Pancreas (tissue), 10 donors: Measurements from ENCODE around the gene KDM6B. TPM values are rescaled to one million over a fixed set of nuclear protein-coding genes. Genes with fewer than 3 reads are reported as not detected.

Source experiments
- ATAC-seq, 4 donors: fragments of 200-7000 bp; cut with Tn5 transposase; one replicate each; pipeline versions ENCODE4 v1.8.0 to v1.9.1; 2020; ENCODE audit warnings: mild to moderate bottlenecking in 4 of 4, moderate library complexity in 4 of 4
- DNase-seq, 6 donors: peaks; one replicate each; pipeline ENCODE4 v3.0.0-alpha.2; 2020
- FAIRE-seq: peaks from 2 replicates; lab custom pipeline; 2012; peaks lifted over from hg19 to GRCh38; lab: Jason Lieb, UNC
- H3K27ac ChIP-seq, 4 donors: fragments of 200-600 bp; sonication (generic); 1 replicate in 3 of 4; 2 replicates in 1 of 4; pipeline versions ENCODE4 v1.5.0 to v1.8.0; 2020
- H3K27me3 ChIP-seq, 4 donors: fragments of 200-600 bp; one replicate each; pipeline ENCODE4 v1.8.0; 2021
- H3K36me3 ChIP-seq, 3 donors: fragments of 200-600 bp; sonication (generic) in 1 of 3; one replicate each; pipeline versions ENCODE4 v1.5.0 to v1.8.0; 2020 to 2021
- H3K4me1 ChIP-seq, 3 donors: fragments of 200-600 bp; one replicate each; pipeline ENCODE4 v1.8.0; 2021
- H3K4me3 ChIP-seq, 4 donors: fragments of 200-600 bp; sonication (generic) in 2 of 4; one replicate each; pipeline versions ENCODE4 v1.5.0 to v1.8.0; 2020 to 2021
- H3K9me3 ChIP-seq, 4 donors: fragments of 200-600 bp; one replicate each; pipeline ENCODE4 v1.8.0; 2021
- WGBS, 2 donors: extraction: QIAGEN DNeasy Blood & Tissue Kit; methylation state at CpG; one replicate each; pipeline ENCODE4 v1.1.7; 2013; 5-methylcytosine and 5-hydroxymethylcytosine counted together
- intact Hi-C, 3 donors: fragments of 100-400 bp; cut with DNase I; formaldehyde crosslinking; loops; one replicate each; pipeline versions ENCODE4 v1.11.1 to v1.14.2; 2022
- polyA plus RNA-seq, 2 donors: library from polyadenylated mRNA; stranded (reverse); fragments of 200-250 nt; gene quantifications; one replicate each; pipeline ENCODE4 v1.2.3, GENCODE V29; 2013
- total RNA-seq, 6 donors: library from RNA; stranded (reverse); fragmentation: NEBNext Ultra II Directional in 4 of 6; extraction: Animal tissue kit (Norgen Biotek cat#: 25700) in 4 of 6; gene quantifications; one replicate each; pipeline versions ENCODE4 v1.2.1 to v1.2.4, GENCODE V29; 2021 to 2023
- TF ChIP-seq, protein P1 (sequence below), 4 donors: fragments of 200-600 bp; sonication (generic) in 3 of 4; IDR thresholded peaks; one replicate each; pipeline versions ENCODE4 v1.5.0 to v1.8.0; 2021; ENCODE audit warnings: antibody characterized with exemption in 4 of 4
- donor health status: healthy with polysubstance abuse.
- donor health status: DM: no; HTN: no; CAD: no; lungs with moderate emphysema.
- donor health status: DM: no; HTN: no; CAD: no.
- donor health status: control.
- donor health status: control.
- donor health status: Bipolar disorder and iron deficiency.
- donor health status: DM: yes; HTN: yes; CAD: no.
- donor health status: DM: no; HTN: no; CAD: no.
- donor health status: DM: no; HTN: no; CAD: no.
- donor health status: DM: yes; HTN: yes; CAD: no.

KDM6B gene
- total and polyA plus RNA-seq, 8 donors: 8.9 to 23.7 (median 15.5) TPM

GRCh38 chr17:7832431-7832830 is 1.6 kb upstream of the KDM6B start:
- H3K27ac ChIP-seq: no peak overlapping the region
- H3K9me3 ChIP-seq: no peaks in the 10 kb centered on the region
- no peak overlapping the region for H3K4me3 ChIP-seq
- FAIRE-seq: no peak
- H3K27me3 ChIP-seq: no peaks in the 10 kb centered on the region
- H3K36me3 ChIP-seq: no peaks in the 10 kb centered on the region
- ATAC-seq: no peak
- DNase-seq: no peak
- H3K4me1 ChIP-seq: peaks cover 2 to 4% (median 3%) of the 10 kb centered on the region in 3 donors
- intact Hi-C loops: no loop called here
- TF ChIP-seq, protein P1, sequence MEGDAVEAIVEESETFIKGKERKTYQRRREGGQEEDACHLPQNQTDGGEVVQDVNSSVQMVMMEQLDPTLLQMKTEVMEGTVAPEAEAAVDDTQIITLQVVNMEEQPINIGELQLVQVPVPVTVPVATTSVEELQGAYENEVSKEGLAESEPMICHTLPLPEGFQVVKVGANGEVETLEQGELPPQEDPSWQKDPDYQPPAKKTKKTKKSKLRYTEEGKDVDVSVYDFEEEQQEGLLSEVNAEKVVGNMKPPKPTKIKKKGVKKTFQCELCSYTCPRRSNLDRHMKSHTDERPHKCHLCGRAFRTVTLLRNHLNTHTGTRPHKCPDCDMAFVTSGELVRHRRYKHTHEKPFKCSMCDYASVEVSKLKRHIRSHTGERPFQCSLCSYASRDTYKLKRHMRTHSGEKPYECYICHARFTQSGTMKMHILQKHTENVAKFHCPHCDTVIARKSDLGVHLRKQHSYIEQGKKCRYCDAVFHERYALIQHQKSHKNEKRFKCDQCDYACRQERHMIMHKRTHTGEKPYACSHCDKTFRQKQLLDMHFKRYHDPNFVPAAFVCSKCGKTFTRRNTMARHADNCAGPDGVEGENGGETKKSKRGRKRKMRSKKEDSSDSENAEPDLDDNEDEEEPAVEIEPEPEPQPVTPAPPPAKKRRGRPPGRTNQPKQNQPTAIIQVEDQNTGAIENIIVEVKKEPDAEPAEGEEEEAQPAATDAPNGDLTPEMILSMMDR (IDR thresholded peaks at IDR 0.05): no peak
- WGBS, 2 donors: 83 to 90% methylated on average over 10 of the region's 10 CpGs

GRCh38 chr17:7833011-7833794 is 814 bp upstream of the KDM6B start:
- DNase-seq (peak in 4 of 6 donors; percentile 23 to 75 (median 51)), FAIRE-seq (no peak), ATAC-seq (no peak)
- WGBS, 2 donors: 44 to 46% methylated on average over 18 to 19 of the region's 19 CpGs
- H3K4me1 ChIP-seq: peaks cover 3 to 6% (median 5%) of the 10 kb centered on the region in 3 donors
- peak overlapping the region in 2 of 4 donors; percentile 64 to 76 for H3K4me3 ChIP-seq
- H3K9me3 ChIP-seq: no peaks in the 10 kb centered on the region
- intact Hi-C loops: no loop called here
- TF ChIP-seq, protein P1 (IDR thresholded peaks at IDR 0.05): no peak
- peak overlapping the region in 3 of 4 donors; percentile 94 to 99 (median 98) for H3K27ac ChIP-seq
- H3K36me3 ChIP-seq: no peaks in the 10 kb centered on the region
- no peaks in the 10 kb centered on the region for H3K27me3 ChIP-seq

- no peaks in the 10 kb centered on the region for H3K9me3 ChIP-seq
- H3K4me1 ChIP-seq: peaks cover 3 to 11% (median 5%) of the 10 kb centered on the region in 3 donors
- DNase-seq: peak; percentile 66 to 76 (median 74)
- H3K27ac ChIP-seq: peak overlapping the region; percentile 94 to 100 (median 98)
- 0% methylated on average over 20 of the region's 20 CpGs for WGBS, 2 donors
- ATAC-seq: peak in 3 of 4 donors; percentile 0 to 9 (median 0)
- H3K4me3 ChIP-seq: peak overlapping the region; percentile 47 to 76 (median 58)
- no peaks in the 10 kb centered on the region for H3K27me3 ChIP-seq
- TF ChIP-seq, protein P1 (IDR thresholded peaks at IDR 0.05): no peak
- intact Hi-C loops: no loop called here
- no peak for FAIRE-seq
- H3K36me3 ChIP-seq: no peaks in the 10 kb centered on the region
These were observed 532 bp downstream of the KDM6B start for GRCh38 chr17:7834542-7834956.

GRCh38 chr17:7834957-7835813 is 1.2 kb downstream of the KDM6B start:
- Histone ChIP-seq H3K27ac (peak overlapping the region; percentile 94 to 100 (median 98)), H3K9me3 (no peaks in the 10 kb centered on the region), H3K27me3 (no peaks in the 10 kb centered on the region), H3K4me3 (peak overlapping the region; percentile 47 to 76 (median 58)), H3K4me1 (peaks cover 3 to 11% (median 5%) of the 10 kb centered on the region in 3 donors), H3K36me3 (no peaks in the 10 kb centered on the region)
- peak; percentile 94 to 99 (median 98) for DNase-seq
- TF ChIP-seq, protein P1 (IDR thresholded peaks at IDR 0.05): peak; percentile 58 to 68 (median 62)
- intact Hi-C loops: no loop called here
- WGBS, 2 donors: 1% methylated on average over 62 to 69 of the region's 69 CpGs
- FAIRE-seq: no peak
- ATAC-seq: peak; percentile 67 to 77 (median 72)
